Activated CD8-positive, alpha-beta memory T cell treated with anti-CD3 and anti-CD28 coated beads, Interleukin-2, amount 50 U/mL, for 1 hour (primary cell): ENCODE results near the gene TCF21.

Experiments
- DNase-seq: peaks from one replicate; pipeline ENCODE4 v3.0.0-alpha.2; 2020; ENCODE audit errors: extremely low read depth

TCF21 gene

DNA sequence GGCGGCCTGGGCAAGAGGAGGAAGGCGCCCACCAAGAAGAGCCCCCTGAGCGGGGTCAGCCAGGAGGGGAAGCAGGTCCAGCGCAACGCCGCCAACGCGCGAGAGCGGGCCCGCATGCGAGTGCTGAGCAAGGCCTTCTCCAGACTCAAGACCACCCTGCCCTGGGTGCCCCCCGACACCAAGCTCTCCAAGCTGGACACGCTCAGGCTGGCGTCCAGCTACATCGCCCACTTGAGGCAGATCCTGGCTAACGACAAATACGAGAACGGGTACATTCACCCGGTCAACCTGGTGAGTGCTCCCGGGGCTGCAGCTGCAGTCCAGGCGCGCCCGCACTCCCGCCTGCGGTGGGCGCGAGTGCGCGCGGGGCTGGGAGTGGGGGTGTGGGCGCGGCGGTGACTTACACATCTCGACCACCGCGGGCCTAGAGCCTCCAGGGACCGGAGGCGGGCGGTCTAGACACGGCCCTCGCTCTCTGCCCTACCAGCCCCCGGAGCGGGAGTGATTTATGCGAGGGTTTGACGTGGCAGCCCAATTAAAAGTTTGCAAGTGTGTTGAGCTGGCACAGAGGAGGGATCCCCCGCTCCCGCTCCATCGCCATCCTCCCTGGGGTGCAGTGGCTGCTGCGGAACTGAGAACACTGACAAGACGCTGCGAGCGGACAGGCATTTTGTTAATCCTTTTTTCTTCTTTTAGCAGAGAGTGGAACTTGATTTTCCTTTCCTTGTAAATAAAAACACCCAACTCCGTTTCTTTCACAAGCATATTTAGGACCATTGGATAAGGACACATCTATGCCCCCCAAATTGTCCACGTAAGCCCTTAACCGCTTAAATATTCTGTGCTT, 867 bp downstream of the TCF21 start:
- no peak for DNase-seq

DNA sequence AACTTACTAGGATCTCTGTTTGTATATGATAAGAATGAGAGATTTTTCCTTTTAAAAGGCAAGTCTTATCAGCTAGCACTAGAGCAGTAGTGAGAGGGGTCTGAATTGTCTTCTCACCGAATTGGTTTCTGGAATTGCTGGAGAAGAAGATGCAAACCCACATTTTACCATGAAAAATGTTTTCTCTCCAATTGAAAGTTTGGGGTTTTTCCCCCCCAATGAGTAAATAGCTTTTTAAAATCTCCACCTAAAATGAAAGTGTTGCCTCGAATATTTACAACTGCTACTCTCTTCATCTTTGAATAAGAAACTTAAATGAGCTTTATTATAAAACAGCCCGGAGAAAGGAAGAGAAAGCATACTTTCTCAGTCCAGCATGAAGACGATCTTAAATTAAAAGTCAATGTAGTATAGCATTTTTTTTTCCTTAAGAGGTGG, 1.8 kb downstream of the TCF21 start:
- no peak for DNase-seq

DNA sequence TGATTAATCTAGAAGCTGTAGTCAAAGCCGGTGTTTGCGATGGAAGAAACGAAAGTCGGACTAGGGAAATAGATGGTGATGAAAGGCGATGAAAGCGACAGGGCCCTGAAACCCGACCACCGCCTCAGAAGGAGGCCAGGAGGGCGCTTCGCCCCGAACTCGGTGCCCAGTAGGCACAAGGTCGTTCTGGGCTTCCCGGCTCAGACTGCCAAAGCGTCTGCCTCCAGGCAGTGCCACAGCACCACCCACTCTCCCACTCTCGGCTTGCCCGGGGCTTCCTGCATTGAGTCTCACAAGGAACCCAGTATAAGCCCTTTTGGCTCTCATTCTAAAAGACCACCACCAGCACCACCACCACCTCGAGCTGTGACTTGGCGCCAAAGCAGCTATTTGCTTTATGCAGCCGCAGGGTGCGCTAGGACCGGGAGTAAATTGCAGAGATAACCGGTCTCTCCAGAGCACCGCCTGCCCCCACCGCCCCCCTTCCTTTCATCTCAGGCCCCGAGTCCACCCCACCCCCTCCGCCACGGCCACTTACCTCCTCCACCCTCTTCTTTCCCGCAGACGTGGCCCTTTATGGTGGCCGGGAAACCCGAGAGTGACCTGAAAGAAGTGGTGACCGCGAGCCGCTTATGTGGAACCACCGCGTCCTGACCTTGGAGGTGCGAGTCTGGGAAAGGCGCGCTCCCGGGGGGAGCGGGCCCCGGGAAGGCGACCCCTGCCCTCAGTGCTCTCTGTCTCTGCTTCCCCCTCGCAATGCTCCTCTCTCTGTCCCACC, 2.4 kb downstream of the TCF21 start:
- DNase-seq = no peak

DNA sequence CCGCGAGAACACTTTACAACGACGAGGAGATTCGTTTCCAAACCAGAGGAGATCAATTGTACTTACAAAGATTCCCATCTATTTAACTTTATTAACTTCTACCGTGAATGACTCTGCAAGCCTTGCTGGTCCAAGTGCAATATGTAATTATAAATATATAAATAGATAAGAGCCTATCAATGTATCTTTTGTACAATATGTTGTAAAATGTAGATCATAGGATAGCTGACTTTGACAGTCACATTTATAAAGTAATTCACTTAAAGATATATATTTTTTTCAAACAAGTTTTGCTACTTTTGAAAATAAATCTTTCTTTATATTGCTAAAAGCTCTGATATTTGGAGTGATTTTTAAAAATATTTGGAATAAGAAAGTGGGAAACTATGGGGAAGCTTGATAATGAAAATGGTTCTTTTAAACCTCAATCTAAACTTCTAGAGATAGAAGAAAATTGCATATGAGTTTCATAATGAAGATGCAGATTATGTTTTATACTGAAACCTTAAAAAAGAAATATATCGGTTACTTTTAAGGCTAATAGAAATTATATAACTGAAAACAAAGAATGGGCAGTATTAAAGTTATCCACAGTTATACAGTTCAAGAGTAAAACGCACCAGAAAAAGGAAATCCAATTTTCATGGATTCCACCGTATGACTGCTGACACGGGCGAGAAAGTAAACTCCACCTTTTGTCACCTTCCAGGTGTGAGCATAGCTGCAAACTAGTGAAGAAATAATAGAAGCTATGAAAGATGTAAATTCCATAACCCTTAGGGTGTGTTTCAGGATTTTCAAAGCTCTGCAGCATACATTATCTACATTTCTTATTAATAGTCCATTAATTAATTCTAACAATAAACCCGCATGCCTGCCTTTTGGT, 3.3 kb downstream of the TCF21 start:
- no peak for DNase-seq

DNA sequence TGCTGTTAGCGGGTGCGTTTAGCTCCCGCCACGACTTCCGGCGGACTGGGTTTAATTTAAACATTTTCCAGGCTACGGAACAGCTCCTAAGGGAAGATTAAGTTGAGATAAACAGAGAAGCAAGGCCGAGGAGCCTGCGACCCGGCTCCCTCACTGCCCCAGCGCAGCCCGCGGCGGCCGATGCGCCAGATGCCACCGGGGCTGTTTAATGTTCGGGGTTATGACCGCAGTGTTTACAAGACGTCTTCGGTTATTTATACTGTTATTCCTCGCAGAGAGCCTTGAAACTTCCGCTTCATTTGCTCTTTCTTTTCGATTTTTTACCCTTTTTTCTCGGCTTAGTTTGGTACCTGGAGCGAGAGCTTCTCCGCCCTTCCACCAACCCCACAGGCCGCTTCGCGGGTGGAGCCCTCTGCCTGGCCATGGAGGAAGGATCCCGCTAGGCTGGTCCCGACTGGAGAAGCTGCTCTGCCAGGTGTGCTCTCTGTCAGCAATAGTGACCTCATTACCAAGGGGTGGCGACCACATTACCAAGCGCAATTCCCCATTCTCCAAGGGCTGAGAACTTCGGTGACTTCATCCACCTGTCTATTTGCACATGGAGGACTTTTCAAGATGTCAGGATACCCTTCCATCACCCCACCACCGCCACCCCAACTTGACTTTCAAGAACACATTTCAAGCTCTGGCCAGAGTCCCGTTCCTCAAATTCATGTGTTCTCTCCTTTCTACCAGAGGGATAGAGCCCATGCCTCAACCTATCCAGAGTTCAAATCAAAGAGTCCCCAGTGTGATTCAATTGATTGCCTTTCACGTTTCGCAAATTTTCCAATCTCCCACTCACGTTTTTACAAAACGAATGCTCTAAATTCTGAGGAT, 4.1 kb downstream of the TCF21 start:
- DNase-seq = no peak

DNA sequence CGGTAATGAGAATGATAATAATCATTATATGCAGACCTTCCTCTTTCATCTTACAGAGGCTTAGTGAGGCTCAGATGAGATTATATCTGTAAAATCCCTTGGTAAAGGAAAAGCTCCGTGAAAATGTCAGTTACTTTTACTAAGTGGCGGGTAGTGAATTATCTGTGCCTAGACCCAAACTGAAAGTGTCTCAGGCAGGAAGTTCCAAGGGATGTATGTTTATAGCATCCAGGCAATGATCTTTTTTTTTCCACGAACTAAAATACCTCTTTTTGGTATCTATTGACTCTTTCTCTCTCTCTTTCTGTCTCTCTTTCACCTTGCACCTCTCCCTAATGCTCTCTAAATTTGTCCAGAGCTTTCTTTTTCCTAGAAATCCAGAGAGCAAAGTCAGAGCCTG, 5.0 kb downstream of the TCF21 start:
- no peak for DNase-seq

DNA sequence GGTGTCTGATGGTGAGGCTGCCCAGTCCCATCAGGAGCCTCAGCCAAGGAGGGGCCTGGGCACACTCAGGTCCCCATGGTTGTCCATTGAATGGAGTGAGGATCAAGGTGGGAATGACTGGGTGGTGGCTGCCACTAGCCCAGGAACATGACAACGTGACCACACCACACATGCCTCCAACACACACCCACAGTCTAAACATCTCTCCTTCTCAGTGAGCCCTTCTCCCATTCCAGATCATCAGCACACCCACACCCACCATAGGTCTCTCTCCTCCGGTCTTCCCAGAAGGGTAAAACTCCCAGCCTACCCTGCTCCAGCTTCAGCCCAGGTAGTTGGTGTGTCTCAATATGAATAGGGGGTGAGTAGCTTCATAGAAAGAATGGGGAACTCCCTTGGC, 5.5 kb downstream of the TCF21 start:
- DNase-seq = no peak

DNA sequence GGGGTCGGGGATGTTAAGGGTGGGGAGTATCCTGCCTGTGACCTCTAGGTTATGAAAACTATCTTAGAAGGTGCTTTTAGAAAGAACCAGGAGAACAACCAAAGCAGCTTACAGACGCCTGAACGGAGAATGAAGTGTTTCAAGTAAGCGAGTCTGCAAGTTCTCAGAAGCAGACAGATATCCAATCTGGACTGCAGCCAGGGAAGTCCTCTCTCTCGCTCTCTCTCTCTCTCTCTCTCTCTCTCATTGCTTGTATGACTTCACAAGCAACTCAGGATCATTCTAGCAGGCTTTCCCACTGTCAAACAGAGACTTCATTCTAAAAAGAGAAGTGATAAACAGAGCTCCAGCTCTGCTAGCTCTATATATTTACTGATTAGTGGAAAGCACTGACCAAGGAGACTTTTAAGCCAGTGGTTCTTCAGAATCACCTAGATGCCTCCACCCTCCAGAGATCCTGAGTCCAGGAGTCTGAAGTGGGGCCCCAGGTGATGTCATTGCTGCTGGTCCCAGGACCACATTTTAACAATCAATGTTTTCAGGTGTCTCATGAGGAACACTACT, 6.0 kb downstream of the TCF21 start:
- DNase-seq = no peak

DNA sequence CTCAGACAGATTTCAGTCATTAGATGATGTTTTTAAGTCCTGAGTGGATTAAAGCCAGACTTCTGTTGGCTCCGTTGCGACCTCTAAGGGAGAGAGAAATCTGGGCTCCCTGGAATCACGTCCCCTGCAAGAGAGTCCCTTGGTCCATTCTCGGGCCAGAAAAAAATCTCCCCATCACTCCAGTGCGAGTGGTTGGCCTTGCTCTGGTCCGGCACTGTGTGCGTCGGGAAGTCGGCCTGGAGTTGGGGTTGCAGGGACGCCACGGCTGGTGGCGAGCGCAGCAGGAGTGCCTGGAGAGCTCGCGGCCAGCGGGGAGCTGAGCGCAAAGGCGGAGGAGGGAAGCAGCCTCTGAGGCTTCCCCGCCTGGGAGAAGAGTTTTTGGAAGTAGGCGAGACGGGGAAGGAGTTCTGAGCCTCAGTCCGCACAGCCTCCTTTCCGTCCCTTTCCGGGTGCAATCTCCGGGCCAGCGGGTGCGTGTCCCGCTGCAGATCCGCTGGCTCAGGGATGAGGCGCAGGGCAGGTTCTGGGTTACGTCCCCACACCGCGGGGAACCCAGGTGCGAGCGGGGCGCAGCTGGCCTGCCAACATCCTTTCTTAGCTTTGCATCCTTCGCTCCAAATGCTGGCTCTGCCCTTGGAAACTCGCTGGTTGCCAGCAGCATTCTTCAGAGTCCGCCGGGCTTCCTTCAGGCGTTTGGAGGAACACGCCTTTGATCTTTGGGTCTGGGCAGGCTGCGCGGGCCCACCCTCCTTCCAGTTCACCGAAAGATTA, 6.8 kb downstream of the TCF21 start:
- DNase-seq = no peak

DNA sequence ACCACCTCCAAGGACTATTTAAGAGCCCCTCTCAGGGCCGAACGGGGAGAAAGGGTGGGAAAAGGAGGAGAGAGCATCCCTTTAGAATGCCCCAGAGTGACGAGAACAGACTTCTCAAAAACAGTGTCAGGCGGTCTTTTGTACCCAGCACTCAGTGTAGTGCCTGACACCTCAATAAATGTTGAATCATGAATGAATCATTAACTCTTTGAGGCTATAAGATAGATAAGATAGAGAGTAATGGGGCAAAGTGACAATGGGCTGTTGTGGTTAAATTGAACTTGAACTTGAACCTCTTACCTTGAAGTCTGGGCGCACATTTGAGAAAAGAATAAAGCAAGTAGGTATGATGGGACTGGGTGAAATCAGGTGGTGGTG, 7.4 kb downstream of the TCF21 start:
- DNase-seq = no peak

DNA sequence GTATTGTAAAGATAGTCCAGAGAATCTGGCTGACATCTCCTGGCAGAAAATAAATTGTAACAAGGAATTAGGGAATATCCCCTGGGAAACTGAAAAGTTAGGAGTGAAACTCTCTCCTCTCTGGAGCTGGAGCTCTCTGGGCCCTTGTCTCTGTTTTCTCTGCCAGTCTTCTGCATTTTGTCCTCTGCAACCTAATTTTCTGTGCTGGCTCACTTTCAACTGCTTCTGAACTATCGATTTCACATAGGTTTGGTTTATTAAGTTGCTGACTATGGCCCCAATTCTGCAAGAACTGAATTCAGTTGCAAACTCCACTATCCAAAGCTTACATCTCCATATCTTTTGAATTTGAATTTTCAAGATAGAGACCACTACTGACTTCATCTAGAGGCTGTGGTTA, 9.3 kb downstream of the TCF21 start:
- no peak for DNase-seq

DNA sequence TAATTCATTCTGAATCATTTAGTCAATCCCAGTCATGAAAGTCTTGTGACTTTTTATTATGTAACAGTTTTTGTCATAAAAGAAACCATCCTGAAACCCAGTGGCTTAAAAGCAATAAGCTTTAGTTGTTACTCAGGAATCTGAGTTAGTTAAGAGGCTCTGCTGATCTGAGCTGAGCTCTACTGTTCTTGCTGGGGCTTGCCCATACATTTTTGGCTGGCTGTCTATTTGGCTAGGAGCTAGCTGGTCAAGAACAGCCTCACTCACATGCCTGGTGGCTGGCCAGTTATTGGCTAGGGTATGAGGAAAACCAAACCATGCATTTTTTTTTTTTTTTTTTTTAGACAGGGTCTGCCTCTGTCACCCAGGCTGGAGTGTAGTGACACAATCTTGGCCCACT, 10.6 kb downstream of the TCF21 start:
- no peak for DNase-seq

DNA sequence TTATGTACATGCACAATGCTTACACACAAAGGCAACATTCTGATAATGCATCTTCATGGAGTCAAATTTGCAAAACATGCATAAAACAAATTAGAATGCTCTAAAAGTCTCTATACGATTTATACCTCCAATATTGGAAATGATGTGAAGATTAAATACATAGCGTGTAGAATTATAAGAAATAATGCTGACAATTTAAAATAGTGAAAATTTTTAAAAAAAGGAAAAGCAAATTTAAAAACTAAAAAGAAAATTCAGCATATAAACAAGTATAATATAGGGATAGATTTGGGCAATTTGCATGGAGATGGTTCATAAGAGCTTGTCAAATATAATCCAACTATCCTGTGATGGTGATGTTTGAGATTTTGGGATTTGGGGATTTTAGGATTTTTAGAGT, 14.9 kb downstream of the TCF21 start:
- no peak for DNase-seq

DNA sequence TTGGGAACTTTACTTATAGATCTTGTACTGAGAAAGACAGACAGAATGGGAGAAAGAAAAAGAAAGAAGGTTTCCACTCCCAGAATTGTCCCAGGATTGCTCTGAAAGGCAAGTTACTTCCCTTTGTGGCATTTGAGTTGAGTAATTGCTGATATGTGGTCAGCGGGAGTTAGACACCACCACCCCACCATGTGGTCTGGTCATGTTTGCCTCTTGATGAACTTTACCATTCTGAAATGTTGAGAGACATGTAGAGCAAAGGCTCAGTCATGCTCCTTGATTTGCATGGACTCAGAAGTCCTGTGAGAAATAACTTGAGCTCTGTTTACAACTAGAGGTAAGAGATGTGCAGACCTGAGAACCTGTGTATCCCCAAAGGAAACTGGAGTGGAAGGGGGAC, 17.1 kb downstream of the TCF21 start:
- no peak for DNase-seq

DNA sequence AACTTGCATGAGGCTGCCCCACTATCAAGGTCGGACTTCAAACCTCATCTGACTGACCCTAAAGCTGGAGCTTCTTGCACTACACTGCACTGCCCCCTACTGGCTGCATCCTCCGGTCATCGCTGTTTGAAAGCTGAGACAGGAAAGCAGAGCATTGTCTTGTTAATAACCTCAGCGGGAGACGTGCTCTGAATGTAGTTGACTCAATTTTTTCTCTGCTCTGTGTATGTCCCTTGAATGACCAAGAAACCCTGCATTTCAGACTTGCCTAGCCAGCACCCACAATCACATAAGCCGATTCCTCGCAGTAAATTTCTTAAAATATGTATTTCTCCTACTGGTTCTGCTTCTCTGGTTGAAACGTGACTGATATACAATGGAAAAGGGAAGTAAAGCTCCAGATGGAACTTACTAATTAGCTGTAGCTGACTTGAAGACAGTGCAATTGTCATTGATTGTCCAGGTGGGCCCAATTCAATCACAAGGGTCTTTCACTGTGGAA, 27.8 kb downstream of the TCF21 start:
- DNase-seq = peak; percentile 14

DNA sequence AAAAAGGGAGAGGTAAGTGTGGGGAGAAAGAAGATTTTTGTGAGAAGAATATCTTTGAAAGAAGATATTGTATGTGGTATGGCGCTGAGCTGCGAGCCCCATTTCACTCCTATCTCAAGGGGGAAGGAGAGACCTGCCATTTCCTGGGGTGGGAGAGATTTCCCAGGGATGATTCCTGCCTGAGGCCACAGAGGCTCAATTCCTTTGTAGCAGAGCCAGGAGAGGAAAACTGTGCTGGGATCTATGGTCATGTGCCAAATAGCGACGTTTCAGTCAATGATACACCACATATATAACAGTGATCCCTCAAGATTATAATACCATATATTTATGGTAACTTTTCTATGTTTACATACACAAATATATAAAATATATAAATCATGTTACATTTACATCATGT, 28.9 kb downstream of the TCF21 start:
- no peak for DNase-seq

DNA sequence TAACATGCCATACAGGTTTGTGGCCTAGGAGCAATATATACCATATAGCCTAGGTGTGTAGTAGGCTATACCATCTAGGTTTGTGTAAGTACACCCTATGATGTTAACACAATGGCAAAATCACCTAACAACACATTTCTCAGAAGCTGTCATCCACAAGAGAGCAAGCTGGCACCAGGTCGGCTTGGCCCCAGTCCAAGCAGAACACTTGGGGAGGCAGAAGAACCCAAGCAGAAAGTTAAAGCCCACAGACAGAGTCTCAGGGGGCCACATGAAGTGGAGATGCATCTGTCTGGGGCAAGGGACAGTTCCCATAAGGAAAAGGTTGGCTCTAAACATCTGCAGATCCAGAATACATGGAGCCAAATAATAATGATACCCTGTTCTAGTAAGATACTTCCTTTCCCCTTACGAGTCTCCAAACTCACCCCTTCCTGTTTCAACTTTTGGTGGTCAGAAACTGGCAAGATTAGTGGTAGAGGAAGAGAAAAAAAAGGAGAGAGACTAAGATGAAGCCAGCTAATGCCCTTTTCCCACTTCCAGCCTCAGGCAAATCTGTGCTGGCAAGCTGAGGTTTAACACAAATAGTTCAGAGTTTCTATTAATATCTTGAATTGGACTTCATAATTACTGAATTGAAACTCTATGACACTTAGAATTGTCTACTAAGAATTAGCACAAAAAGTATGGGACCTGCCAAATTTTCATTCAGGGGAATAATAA, 29.5 kb downstream of the TCF21 start:
- no peak for DNase-seq

DNA sequence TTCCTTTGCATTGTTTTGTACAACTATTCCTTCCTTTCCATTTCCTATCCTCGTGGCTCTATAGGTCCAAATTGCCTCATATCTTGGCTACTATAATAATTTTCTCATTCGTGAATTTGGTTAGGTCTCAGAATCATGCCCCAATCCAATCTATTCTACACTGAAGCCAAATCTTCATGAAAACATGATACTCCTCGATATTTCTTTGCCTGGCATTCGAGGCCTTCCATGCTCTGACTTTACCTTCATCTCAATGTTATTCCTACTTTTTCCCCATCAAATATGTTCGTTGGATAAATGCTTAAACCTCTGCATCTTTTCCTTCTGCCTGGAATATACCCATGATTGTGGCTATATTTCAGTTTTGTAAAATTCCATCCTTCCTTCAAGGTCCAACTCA, 30.4 kb downstream of the TCF21 start:
- DNase-seq = no peak

DNA sequence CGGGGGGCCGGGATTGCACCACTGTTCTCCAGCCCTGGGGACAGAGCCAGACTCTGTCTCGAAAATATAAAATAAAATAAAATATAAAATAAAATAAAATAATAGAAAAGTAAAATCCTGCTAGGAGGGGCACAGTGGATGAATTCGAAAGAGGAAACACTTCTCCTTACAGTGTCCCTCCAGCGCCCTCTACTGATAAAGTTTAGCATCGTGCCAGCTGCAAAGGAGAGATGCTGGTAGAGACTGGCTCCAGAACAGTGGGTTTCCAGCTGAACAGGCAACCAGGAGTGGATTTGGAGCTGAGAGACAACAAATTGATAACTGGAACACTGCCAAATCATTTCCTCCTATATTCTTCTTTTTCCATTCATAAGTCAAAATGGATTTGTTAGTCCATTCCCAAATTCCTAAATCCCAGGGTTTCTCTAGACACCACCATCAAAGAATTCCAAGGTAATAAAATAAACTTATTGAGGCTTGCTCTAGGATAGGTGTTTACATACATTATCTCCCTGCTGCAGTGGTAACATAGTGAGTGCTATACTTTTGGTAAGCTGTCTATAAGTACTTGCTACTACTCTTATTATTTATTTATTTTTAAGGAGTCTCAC, 32.4 kb downstream of the TCF21 start:
- peak; percentile 20 for DNase-seq
